Measurements from ENCODE around the gene BRD1. TPM values are rescaled to one million over a fixed set of nuclear protein-coding genes. Genes with fewer than 3 reads are reported as not detected.

BRD1 gene
- total RNA-seq, 1 donor = 23.5 TPM

DNA sequence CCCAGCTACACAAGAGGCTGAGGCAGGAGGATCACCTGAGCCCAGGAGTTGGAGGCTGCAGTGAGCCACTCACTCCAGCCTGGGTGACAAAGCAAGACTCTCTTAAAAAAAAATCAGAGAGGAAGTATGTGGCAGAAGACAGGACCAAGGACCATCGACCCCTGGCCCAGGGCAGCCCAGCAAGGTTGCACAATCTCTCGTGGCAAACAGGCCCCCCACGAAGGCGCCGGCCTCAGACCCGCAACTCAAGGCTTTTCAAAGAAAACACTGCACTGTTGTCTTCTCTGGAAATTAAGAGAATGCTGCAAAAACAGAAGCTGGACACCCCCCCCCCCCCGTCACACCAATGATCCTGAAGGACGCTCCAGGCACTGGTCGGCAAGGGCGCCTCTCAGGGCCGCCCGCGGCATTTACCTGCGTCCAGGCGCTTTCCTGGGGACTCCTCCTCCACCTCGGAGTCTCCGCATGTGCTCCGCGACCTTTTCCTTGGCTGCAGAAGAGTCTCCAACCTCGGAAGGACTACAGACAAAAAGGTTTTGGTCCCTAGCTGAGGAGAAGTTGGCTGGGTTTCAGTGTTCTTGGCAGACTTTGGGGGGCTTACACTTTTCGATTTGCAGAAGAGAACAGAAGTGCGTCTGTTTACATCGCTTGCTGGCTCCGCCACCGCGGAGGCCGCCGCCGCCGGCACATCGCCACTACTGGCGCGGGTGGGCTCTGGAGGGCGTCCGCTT lies 40.5 kb downstream of the BRD1 start:
- Histone ChIP-seq H3K9me3 (ENCODE audit: low read depth, low read length) (no peaks in the 10 kb centered on the region), H4K20me1 (ENCODE audit: insufficient read depth, low read length) (peaks cover 65% of the 10 kb centered on the region), H3K79me2 (ENCODE audit: insufficient read depth, low read length) (peaks cover 93% of the 10 kb centered on the region), H3K36me3 (ENCODE audit: insufficient read depth, low read length) (peaks cover 40% of the 10 kb centered on the region), H3K27me3 (ENCODE audit: insufficient read depth, low read length) (no peaks in the 10 kb centered on the region), H2AFZ (ENCODE audit: low read length) (no peak overlapping the region), H3K4me2 (ENCODE audit: insufficient read depth, low read length) (no peak overlapping the region), H3K4me3 (ENCODE audit: insufficient read depth, low read length) (no peak overlapping the region), H3K4me1 (ENCODE audit: insufficient read depth, low read length) (peaks cover 20% of the 10 kb centered on the region), H3K27ac (ENCODE audit: low read depth, low read length) (no peak overlapping the region)
- TF ChIP-seq, protein P1, sequence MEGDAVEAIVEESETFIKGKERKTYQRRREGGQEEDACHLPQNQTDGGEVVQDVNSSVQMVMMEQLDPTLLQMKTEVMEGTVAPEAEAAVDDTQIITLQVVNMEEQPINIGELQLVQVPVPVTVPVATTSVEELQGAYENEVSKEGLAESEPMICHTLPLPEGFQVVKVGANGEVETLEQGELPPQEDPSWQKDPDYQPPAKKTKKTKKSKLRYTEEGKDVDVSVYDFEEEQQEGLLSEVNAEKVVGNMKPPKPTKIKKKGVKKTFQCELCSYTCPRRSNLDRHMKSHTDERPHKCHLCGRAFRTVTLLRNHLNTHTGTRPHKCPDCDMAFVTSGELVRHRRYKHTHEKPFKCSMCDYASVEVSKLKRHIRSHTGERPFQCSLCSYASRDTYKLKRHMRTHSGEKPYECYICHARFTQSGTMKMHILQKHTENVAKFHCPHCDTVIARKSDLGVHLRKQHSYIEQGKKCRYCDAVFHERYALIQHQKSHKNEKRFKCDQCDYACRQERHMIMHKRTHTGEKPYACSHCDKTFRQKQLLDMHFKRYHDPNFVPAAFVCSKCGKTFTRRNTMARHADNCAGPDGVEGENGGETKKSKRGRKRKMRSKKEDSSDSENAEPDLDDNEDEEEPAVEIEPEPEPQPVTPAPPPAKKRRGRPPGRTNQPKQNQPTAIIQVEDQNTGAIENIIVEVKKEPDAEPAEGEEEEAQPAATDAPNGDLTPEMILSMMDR (IDR thresholded peaks at IDR 0.05; ENCODE audit: extremely low read depth, low read depth, low read length) = no peak
- DNase-seq (ENCODE audit: insufficient read length, low spot score, missing footprints) = no peak

DNA sequence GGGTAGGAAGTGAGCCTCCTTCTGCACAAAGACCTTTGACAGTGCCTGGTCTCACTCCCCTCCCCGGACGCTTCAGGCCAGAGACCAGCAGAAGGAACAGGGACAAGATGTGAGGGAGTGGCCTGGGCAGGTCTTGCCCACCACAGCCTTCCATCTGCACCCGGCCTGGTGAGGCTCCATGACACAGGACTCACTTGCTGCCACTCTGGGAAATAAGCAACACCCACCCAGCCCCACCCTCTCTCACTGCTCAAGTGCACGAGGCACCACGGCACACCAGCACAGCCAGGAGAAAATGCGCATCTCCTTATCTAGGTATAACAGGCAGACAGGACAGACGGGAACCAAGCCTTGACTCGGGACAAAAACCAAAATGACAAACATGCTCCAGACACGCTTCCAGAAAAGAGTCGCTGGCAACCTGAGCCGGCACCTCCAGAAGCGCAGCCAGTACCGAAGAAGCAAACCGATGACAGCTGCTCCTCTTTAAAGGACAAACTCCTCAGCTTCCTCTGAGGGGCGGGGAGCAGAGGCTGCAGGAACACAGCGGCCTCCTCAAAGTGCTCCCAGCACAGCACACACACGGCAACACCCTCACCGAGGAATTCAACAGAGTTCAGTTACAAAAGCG lies 41.7 kb downstream of the BRD1 start:
- Histone ChIP-seq H3K79me2 (ENCODE audit: insufficient read depth, low read length) (peaks cover 93% of the 10 kb centered on the region), H3K27me3 (ENCODE audit: insufficient read depth, low read length) (no peaks in the 10 kb centered on the region), H3K36me3 (ENCODE audit: insufficient read depth, low read length) (peaks cover 29% of the 10 kb centered on the region), H3K4me2 (ENCODE audit: insufficient read depth, low read length) (no peak overlapping the region), H3K4me3 (ENCODE audit: insufficient read depth, low read length) (no peak overlapping the region), H3K27ac (ENCODE audit: low read depth, low read length) (no peak overlapping the region), H3K4me1 (ENCODE audit: insufficient read depth, low read length) (peaks cover 20% of the 10 kb centered on the region), H2AFZ (ENCODE audit: low read length) (no peak overlapping the region), H4K20me1 (ENCODE audit: insufficient read depth, low read length) (peaks cover 66% of the 10 kb centered on the region), H3K9me3 (ENCODE audit: low read depth, low read length) (no peaks in the 10 kb centered on the region)
- TF ChIP-seq, protein P1 (IDR thresholded peaks at IDR 0.05; ENCODE audit: extremely low read depth, low read depth, low read length) = no peak
- DNase-seq (ENCODE audit: insufficient read length, low spot score, missing footprints) = no peak

DNA sequence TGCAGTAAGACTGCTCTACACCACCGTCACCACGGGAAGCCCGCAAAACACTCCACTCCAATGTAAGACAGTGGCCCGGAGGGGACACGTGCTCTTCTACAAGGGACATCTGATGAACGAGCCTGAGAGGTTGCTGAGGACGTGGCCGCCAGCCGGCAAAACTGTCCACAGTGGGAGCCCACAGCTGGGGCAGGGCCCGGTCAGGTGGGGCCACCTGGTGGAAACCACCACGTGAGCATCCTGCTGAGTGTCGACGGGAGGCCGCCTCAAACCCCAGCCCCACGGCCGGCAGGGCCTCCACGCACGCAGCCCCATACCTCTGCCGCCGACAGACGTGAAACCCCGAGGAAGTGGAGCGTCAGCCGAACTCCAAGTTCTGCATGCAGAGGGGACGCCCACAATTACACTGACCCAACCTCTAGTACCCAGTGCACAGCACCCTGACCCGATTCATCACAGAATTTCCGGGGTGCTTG lies 42.6 kb downstream of the BRD1 start:
- TF ChIP-seq, protein P1 (IDR thresholded peaks at IDR 0.05; ENCODE audit: extremely low read depth, low read depth, low read length) = no peak
- H3K27me3 ChIP-seq (ENCODE audit: insufficient read depth, low read length) = no peaks in the 10 kb centered on the region
- no peak overlapping the region for H2AFZ ChIP-seq (ENCODE audit: low read length)
- H3K79me2 ChIP-seq (ENCODE audit: insufficient read depth, low read length) = peaks cover 93% of the 10 kb centered on the region
- peaks cover 26% of the 10 kb centered on the region for H3K36me3 ChIP-seq (ENCODE audit: insufficient read depth, low read length)
- H3K4me2 ChIP-seq (ENCODE audit: insufficient read depth, low read length) = no peak overlapping the region
- H3K4me3 ChIP-seq (ENCODE audit: insufficient read depth, low read length) = no peak overlapping the region
- H4K20me1 ChIP-seq (ENCODE audit: insufficient read depth, low read length) = peaks cover 66% of the 10 kb centered on the region
- no peak overlapping the region for H3K27ac ChIP-seq (ENCODE audit: low read depth, low read length)
- H3K4me1 ChIP-seq (ENCODE audit: insufficient read depth, low read length) = peaks cover 18% of the 10 kb centered on the region
- H3K9me3 ChIP-seq (ENCODE audit: low read depth, low read length) = no peaks in the 10 kb centered on the region
- no peak for DNase-seq (ENCODE audit: insufficient read length, low spot score, missing footprints)

DNA sequence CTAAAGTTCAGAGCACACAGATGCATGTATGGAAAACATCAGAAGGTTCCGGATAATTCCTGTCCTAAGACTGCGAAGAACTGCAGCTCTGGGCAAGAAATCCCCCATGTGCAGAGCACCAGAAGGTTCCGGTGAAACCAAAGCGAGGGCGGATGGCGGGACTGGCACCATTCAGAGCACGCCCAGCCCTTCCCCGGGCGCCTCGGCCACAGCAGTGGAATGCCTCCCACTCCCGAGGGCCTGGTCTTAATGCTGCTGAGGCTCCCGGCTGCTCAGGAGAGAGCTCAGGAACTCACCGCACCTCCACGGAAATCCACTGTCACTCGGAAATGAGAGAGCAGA lies 43.1 kb downstream of the BRD1 start:
- Histone ChIP-seq H4K20me1 (ENCODE audit: insufficient read depth, low read length) (peaks cover 66% of the 10 kb centered on the region), H3K4me1 (ENCODE audit: insufficient read depth, low read length) (peaks cover 13% of the 10 kb centered on the region), H3K9me3 (ENCODE audit: low read depth, low read length) (no peaks in the 10 kb centered on the region), H3K4me3 (ENCODE audit: insufficient read depth, low read length) (no peak overlapping the region), H2AFZ (ENCODE audit: low read length) (no peak overlapping the region), H3K27me3 (ENCODE audit: insufficient read depth, low read length) (no peaks in the 10 kb centered on the region), H3K4me2 (ENCODE audit: insufficient read depth, low read length) (no peak overlapping the region), H3K79me2 (ENCODE audit: insufficient read depth, low read length) (peaks cover 93% of the 10 kb centered on the region), H3K27ac (ENCODE audit: low read depth, low read length) (no peak overlapping the region), H3K36me3 (ENCODE audit: insufficient read depth, low read length) (peaks cover 26% of the 10 kb centered on the region)
- DNase-seq (ENCODE audit: insufficient read length, low spot score, missing footprints) = no peak
- TF ChIP-seq, protein P1 (IDR thresholded peaks at IDR 0.05; ENCODE audit: extremely low read depth, low read depth, low read length) = no peak

Measured in osteoblast (primary cell).